HEK293 (cell line): ENCODE measurements around the gene ZNF488.

Experiments
- CTCF ChIA-PET: fragments of 350-600 bp; formaldehyde crosslinking; extraction: SDS; loops from one replicate; lab custom pipeline; 2021; ENCODE audit warnings: antibody characterized with exemption; lab: Yijun Ruan, JAX
- POLR2A ChIA-PET: fragments of 300-600 bp; formaldehyde crosslinking; extraction: SDS; loops from one replicate; lab custom pipeline; 2020; ENCODE audit warnings: antibody characterized with exemption, inconsistent platforms; lab: Yijun Ruan, JAX
- H3K27ac ChIP-seq: fragments of 200-500 bp; sonication (Bioruptor generic); 2 replicates; pipeline ENCODE4 v1.5.1; 2014; ENCODE audit warnings: low read depth, low read length, control low read depth, inconsistent platforms; ENCODE audit errors: extremely low read depth
- H3K36me3 ChIP-seq, 2 experiments: fragments of 200-500 bp in 1 of 2; sonication (Bioruptor generic) in 1 of 2; 1 replicate in 1 of 2; 2 replicates in 1 of 2; pipeline ENCODE4 v1.5.1; 2014 to 2017; ENCODE audit warnings: inconsistent platforms in 2 of 2, low read length in 2 of 2; ENCODE audit not compliant: control insufficient read depth in 2 of 2, insufficient read depth in 1 of 2
- H3K4me1 ChIP-seq: fragments of 200-500 bp; sonication (Bioruptor generic); 2 replicates; pipeline ENCODE4 v1.5.1; 2014; ENCODE audit warnings: mild to moderate bottlenecking, low read length, inconsistent platforms; ENCODE audit not compliant: control insufficient read depth, insufficient read depth
- H3K4me3 ChIP-seq: 2 replicates; pipeline ENCODE4 v1.5.1; 2011; ENCODE audit warnings: low read depth, mild to moderate bottlenecking, control low read depth, low read length, moderate library complexity
- H3K9me3 ChIP-seq: fragments of 200-500 bp; sonication (Bioruptor generic); 2 replicates; pipeline ENCODE4 v1.5.1; 2014; ENCODE audit warnings: low read depth, low read length, inconsistent platforms; ENCODE audit not compliant: control insufficient read depth, insufficient read depth
- BCL11A ChIP-seq: fragments of 450-650 bp; formaldehyde crosslinking; IDR thresholded peaks from 2 replicates; pipeline ENCODE4 v1.5.1; 2016; ENCODE audit warnings: low read depth, missing biosample characterization, missing genetic modification characterization
- HOXC10 ChIP-seq: sonication (generic); formaldehyde crosslinking; IDR thresholded peaks from 2 replicates; pipeline ENCODE4 v1.8.1; 2023; ENCODE audit warnings: mild to moderate bottlenecking, missing genetic modification reagents
- INSM2 ChIP-seq: fragments of 450-650 bp; formaldehyde crosslinking; IDR thresholded peaks from 2 replicates; pipeline ENCODE4 v1.5.1; 2016; ENCODE audit warnings: missing biosample characterization, missing genetic modification characterization
- KLF10 ChIP-seq: fragments of 450-650 bp; IDR thresholded peaks from 2 replicates; pipeline ENCODE4 v1.5.1; 2018; ENCODE audit warnings: missing biosample characterization, mild to moderate bottlenecking, missing genetic modification characterization
- MZF1 ChIP-seq: fragments of 450-650 bp; formaldehyde crosslinking; IDR thresholded peaks from 2 replicates; pipeline ENCODE4 v1.5.1; 2017; ENCODE audit warnings: missing biosample characterization, missing genetic modification characterization, borderline replicate concordance
- RBAK ChIP-seq: fragments of 450-650 bp; formaldehyde crosslinking; IDR thresholded peaks from 2 replicates; pipeline ENCODE4 v1.5.1; 2016; ENCODE audit warnings: missing biosample characterization, missing genetic modification characterization
- SALL2 ChIP-seq: fragments of 450-650 bp; formaldehyde crosslinking; IDR thresholded peaks from 2 replicates; pipeline ENCODE4 v1.5.0; 2017; ENCODE audit warnings: missing biosample characterization, mild to moderate bottlenecking, missing genetic modification characterization, borderline replicate concordance
- SP2 ChIP-seq: fragments of 450-650 bp; formaldehyde crosslinking; IDR thresholded peaks from 2 replicates; pipeline ENCODE4 v1.5.1; 2016; ENCODE audit warnings: missing biosample characterization, missing genetic modification characterization
- ZBTB21 ChIP-seq: fragments of 450-650 bp; formaldehyde crosslinking; IDR thresholded peaks from 2 replicates; pipeline ENCODE4 v1.5.1; 2017; ENCODE audit warnings: missing biosample characterization, missing genetic modification characterization
- ZFP69B ChIP-seq: fragments of 450-650 bp; formaldehyde crosslinking; IDR thresholded peaks from 2 replicates; pipeline ENCODE4 v1.5.1; 2016; ENCODE audit warnings: missing biosample characterization, missing genetic modification characterization
- ZIC2 ChIP-seq: fragments of 450-650 bp; formaldehyde crosslinking; IDR thresholded peaks from 2 replicates; pipeline ENCODE4 v1.5.1; 2016; ENCODE audit warnings: missing biosample characterization, missing genetic modification characterization
- ZNF266 ChIP-seq: fragments of 450-650 bp; formaldehyde crosslinking; IDR thresholded peaks from 2 replicates; pipeline ENCODE4 v1.5.1; 2016; ENCODE audit warnings: missing biosample characterization, missing genetic modification characterization, low read depth
- ZNF335 ChIP-seq: fragments of 450-650 bp; formaldehyde crosslinking; conservative IDR thresholded peaks from 2 replicates; pipeline ENCODE4 v1.5.1; 2016; ENCODE audit warnings: missing biosample characterization, missing genetic modification characterization
- ZNF341 ChIP-seq: fragments of 450-650 bp; formaldehyde crosslinking; IDR thresholded peaks from 2 replicates; pipeline ENCODE4; 2016; ENCODE audit warnings: low read depth, missing biosample characterization, missing genetic modification characterization
- ZNF654 ChIP-seq: fragments of 450-650 bp; formaldehyde crosslinking; IDR thresholded peaks from 2 replicates; pipeline ENCODE4 v1.5.1; 2016; ENCODE audit warnings: low read depth, missing biosample characterization, missing genetic modification characterization
- ZNF664 ChIP-seq: fragments of 450-650 bp; formaldehyde crosslinking; IDR thresholded peaks from 2 replicates; pipeline ENCODE4 v1.5.1; 2016; ENCODE audit warnings: missing biosample characterization, missing genetic modification characterization
- ZNF785 ChIP-seq: fragments of 450-650 bp; formaldehyde crosslinking; IDR thresholded peaks from 2 replicates; pipeline ENCODE4 v1.5.1; 2016; ENCODE audit warnings: missing biosample characterization, missing genetic modification characterization
- TF ChIP-seq, protein P1 (sequence below): fragments of 450-650 bp; formaldehyde crosslinking; IDR thresholded peaks from 2 replicates; pipeline ENCODE4 v1.5.1; 2016; ENCODE audit warnings: missing biosample characterization, missing genetic modification characterization
- TF ChIP-seq, protein P2 (sequence below): fragments of 450-650 bp; formaldehyde crosslinking; IDR thresholded peaks from 2 replicates; pipeline ENCODE4 v1.5.1; 2016; ENCODE audit warnings: missing biosample characterization, missing genetic modification characterization
- TF ChIP-seq, protein P3 (sequence below): fragments of 450-650 bp; formaldehyde crosslinking; IDR thresholded peaks from 2 replicates; pipeline ENCODE4 v1.5.1; 2016; ENCODE audit warnings: missing biosample characterization, missing genetic modification characterization
- TF ChIP-seq, protein P4 (sequence below): fragments of 450-650 bp; formaldehyde crosslinking; IDR thresholded peaks from 2 replicates; pipeline ENCODE4 v1.5.1; 2017; ENCODE audit warnings: missing biosample characterization, missing genetic modification characterization

ZNF488 gene

DNA sequence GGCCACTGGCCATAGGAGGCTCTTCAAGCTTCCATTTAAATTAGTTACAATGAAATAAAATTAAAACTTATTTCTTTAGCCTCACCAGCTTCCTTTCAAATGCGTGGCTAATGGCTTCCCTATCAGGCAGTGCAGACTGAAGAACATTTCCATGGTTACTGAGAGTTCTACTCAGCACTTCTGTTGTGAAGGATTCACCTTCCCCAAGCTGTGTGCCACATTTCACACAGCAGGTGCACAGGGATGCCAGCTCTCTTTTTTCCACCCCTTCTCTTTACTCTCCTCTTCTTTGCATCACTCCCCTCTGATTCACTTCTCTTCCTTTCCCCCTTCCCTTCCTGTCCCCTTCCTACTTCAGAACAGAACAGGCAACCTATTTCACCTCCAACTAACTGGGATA lies 61.0 kb downstream of the ZNF488 start:
- Histone ChIP-seq H3K36me3 (no peaks in the 10 kb centered on the region), H3K4me3 (no peak overlapping the region), H3K9me3 (no peaks in the 10 kb centered on the region), H3K27ac (no peak overlapping the region), H3K4me1 (no peaks in the 10 kb centered on the region)
- CTCF ChIA-PET, result interaction anchor here (0.7 to 1.7 kb wide), 3 partner anchors 11 to 18 kb away, joined by 6 to 7 read pairs (median 7); no protein-coding TSS in a partner anchor
- POLR2A ChIA-PET, result no interaction called here
- TF ChIP-seq ZBTB21, result no peak
- TF ChIP-seq SALL2 (tag by site-specific recombination), result no peak
- TF ChIP-seq, protein P1, sequence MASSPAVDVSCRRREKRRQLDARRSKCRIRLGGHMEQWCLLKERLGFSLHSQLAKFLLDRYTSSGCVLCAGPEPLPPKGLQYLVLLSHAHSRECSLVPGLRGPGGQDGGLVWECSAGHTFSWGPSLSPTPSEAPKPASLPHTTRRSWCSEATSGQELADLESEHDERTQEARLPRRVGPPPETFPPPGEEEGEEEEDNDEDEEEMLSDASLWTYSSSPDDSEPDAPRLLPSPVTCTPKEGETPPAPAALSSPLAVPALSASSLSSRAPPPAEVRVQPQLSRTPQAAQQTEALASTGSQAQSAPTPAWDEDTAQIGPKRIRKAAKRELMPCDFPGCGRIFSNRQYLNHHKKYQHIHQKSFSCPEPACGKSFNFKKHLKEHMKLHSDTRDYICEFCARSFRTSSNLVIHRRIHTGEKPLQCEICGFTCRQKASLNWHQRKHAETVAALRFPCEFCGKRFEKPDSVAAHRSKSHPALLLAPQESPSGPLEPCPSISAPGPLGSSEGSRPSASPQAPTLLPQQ (tag by site-specific recombination), result no peak
- TF ChIP-seq, protein P2, sequence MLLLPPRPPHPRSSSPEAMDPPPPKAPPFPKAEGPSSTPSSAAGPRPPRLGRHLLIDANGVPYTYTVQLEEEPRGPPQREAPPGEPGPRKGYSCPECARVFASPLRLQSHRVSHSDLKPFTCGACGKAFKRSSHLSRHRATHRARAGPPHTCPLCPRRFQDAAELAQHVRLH (tag by site-specific recombination), result no peak
- TF ChIP-seq ZNF335 (tag by site-specific recombination), result no peak
- TF ChIP-seq INSM2 (tag by site-specific recombination), result no peak

DNA sequence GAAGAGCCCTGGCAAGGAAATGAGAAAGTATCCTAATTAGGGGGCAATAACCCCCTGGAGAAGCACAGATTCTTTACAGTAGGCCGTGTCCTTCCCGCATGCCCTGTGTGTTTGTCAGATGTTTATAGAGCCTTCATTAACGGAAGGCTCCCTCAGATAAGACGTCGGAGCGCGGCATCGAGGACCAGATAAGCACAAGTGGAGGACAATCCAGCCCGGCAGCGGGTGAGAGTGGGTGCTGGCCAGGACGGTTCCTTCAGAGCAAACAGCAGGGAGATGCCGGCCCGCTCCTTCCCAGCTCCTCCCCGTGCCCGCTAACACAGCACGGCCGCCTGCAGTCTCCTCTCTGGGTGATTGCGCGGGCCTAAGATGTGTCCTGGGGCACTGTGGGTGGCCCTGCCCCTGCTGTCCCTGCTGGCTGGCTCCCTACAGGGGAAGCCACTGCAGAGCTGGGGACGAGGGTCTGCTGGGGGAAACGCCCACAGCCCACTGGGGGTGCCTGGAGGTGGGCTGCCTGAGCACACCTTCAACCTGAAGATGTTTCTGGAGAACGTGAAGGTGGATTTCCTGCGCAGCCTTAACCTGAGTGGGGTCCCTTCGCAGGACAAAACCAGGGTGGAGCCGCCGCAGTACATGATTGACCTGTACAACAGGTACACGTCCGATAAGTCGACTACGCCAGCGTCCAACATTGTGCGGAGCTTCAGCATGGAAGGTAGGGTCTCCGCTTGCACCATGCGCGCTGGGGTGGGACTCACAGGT lies 61.6 kb downstream of the ZNF488 start, which contains the start of gene GDF2:
GDF2 (plus strand) TSS at position 155 of the 762 bp plus-strand sequence; CDS start at position 370, 215 bp downstream.
- Histone ChIP-seq H3K36me3 (no peaks in the 10 kb centered on the region), H3K4me1 (no peaks in the 10 kb centered on the region), H3K9me3 (no peaks in the 10 kb centered on the region)
- CTCF ChIA-PET, result interaction anchor here (0.7 kb wide), 1 partner anchor 11 kb away, joined by 6 read pairs; no protein-coding TSS in a partner anchor
- POLR2A ChIA-PET, result no interaction called here
- TF ChIP-seq ZNF341 (tag by site-specific recombination) (no peak), ZIC2 (tag by site-specific recombination) (0 out of 2 replicates have a peak, but pooled peaks have one; percentile 24)
- TF ChIP-seq, all 188 proteins: peak for 1
- Histone ChIP-seq H3K4me3 (no peak within 1 kb of the TSS), H3K27ac (no peak within 1 kb of the TSS)

DNA sequence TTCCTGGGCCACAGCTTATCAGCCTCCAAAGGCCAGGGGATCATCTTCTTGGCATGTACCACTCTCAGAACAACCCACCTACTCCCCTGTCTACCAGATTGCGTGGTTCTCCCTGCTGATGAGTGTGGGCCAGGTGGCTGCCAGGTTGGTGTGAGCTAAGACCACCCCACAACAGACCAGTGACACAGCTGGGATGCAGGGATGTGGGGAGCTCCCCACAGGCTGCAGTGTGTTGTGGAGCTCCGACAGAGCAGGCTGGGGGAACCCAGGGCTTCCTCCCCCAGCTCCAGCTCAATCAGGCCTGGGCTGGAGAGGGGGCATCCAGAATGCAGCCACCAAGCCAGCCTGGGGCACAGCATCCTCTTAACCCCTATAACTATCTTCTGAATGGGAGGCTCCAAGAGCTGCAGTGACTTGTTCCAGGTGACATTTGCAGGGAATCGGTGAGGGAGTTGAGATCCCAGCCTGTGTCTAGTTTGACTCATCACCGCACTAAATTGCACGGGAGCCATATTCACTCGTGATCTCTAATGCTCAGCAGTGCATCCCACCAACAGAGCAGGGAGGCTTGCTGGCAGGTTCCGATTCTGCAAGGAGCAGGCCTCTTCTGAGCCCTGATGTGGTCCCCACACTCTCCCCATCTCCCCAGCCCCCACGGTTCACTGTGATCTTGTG lies 62.4 kb downstream of the ZNF488 start:
- no peaks in the 10 kb centered on the region for H3K9me3 ChIP-seq
- H3K36me3 ChIP-seq, result no peaks in the 10 kb centered on the region
- POLR2A ChIA-PET, result no interaction called here
- H3K4me1 ChIP-seq, result no peaks in the 10 kb centered on the region
- no peak overlapping the region for H3K4me3 ChIP-seq
- CTCF ChIA-PET, result interaction anchor here (1.6 kb wide), 1 partner anchor 10 kb away, joined by 7 read pairs; no protein-coding TSS in a partner anchor
- H3K27ac ChIP-seq, result no peak overlapping the region
- TF ChIP-seq BCL11A (tag by site-specific recombination), result no peak
- TF ChIP-seq SP2 (tag by site-specific recombination), result no peak
- TF ChIP-seq RBAK (tag by site-specific recombination), result no peak
- no peak for TF ChIP-seq KLF10 (tag by site-specific recombination)
- no peak for TF ChIP-seq ZFP69B (tag by site-specific recombination)
- TF ChIP-seq, protein P3, sequence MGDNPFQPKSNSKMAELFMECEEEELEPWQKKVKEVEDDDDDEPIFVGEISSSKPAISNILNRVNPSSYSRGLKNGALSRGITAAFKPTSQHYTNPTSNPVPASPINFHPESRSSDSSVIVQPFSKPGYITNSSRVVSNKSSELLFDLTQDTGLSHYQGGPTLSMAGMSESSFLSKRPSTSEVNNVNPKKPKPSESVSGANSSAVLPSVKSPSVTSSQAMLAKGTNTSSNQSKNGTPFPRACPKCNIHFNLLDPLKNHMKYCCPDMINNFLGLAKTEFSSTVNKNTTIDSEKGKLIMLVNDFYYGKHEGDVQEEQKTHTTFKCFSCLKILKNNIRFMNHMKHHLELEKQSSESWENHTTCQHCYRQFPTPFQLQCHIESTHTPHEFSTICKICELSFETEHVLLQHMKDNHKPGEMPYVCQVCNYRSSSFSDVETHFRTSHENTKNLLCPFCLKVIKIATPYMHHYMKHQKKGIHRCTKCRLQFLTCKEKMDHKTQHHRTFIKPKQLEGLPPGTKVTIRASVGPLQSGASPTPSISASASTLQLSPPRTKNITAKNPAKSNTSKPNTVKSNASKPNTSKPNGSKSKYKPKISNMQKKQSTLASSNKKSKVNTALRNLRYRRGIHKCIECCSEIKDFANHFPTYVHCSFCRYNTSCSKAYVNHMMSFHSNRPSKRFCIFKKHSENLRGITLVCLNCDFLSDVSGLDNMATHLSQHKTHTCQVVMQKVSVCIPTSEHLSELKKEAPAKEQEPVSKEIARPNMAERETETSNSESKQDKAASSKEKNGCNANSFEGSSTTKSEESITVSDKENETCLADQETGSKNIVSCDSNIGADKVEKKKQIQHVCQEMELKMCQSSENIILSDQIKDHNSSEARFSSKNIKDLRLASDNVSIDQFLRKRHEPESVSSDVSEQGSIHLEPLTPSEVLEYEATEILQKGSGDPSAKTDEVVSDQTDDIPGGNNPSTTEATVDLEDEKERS (tag by site-specific recombination), result no peak
- no peak for TF ChIP-seq HOXC10 (CRISPR knock-in tag)
- TF ChIP-seq MZF1, result no peak
- no peak for TF ChIP-seq ZNF664 (tag by site-specific recombination)
- no peak for TF ChIP-seq ZNF266 (tag by site-specific recombination)
- TF ChIP-seq, protein P2 (tag by site-specific recombination), result no peak
- TF ChIP-seq ZNF785, result no peak
- TF ChIP-seq, protein P4, sequence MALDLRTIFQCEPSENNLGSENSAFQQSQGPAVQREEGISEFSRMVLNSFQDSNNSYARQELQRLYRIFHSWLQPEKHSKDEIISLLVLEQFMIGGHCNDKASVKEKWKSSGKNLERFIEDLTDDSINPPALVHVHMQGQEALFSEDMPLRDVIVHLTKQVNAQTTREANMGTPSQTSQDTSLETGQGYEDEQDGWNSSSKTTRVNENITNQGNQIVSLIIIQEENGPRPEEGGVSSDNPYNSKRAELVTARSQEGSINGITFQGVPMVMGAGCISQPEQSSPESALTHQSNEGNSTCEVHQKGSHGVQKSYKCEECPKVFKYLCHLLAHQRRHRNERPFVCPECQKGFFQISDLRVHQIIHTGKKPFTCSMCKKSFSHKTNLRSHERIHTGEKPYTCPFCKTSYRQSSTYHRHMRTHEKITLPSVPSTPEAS (tag by site-specific recombination), result no peak
- no peak for TF ChIP-seq ZNF654 (tag by site-specific recombination)
